Left lobe of liver (tissue), 2 donors: ENCODE results near the gene ASTN2. TPM values are rescaled to one million over a fixed set of nuclear protein-coding genes. Genes with fewer than 3 reads are reported as not detected.
A peak's percentile ranks its signal among the peaks of the same experiment; 100 is the strongest.
"Not testable (repeated sequence)": the region's sequence is repeated elsewhere in the genome, so short reads cannot be mapped to it uniquely, and the experiment has no call there.

Experiments
- ATAC-seq: fragments of 200-7000 bp; cut with Tn5 transposase; one replicate; pipeline ENCODE4 v1.9.1; 2020; ENCODE audit warnings: mild to moderate bottlenecking, moderate library complexity
- DNase-seq: peaks from one replicate; pipeline ENCODE4 v3.0.0-alpha.2; 2020; ENCODE audit warnings: low spot score
- total RNA-seq: library from RNA; stranded (reverse); gene quantifications from one replicate; pipeline ENCODE4 v1.2.1, GENCODE V29; 2021
- donor health status: DM: no; HTN: no; CAD: no; lungs with moderate emphysema.
- donor health status: DM: no; HTN: yes; CAD: no.

The ASTN2 gene
- total RNA-seq, 1 donor from 2014 or later: 2.9 TPM

DNA sequence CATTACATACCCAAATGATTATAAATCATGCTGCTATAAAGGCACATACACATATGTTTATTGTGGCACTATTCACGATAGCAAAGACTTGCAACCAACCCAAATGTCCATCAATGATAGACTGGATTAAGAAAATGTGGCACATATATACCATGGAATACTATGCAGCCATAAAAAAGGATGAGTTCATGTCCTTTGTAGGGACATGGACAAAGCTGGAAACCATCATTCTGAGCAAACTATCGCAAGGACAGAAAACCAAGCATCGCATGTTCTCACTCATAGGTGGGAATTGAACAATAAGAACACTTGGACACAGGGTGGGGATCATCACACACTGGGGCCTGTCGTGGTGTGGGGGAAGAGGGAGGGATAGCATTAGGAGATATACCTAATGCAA lies 960.3 kb downstream of the ASTN2 start:
- DNase-seq, ATAC-seq: not testable (repeated sequence)

DNA sequence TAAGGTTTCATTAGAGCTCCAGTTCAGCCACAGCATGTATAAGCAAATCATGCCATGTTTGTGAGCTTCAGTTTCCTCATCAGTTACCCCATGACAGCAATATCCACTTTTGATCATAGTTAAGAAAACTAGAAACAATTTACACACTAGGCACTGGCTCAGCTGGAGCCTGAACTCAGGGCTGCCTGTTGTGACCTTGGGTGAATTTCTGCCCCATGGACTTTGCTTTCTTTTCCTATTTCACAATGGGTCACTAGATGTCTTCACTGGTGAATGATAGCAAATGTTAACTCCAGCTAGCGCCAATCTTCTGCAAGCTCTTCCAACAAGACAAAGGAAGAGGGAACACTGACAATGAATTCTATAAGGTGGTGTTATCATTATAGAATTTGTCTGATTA lies 961.1 kb downstream of the ASTN2 start:
- DNase-seq: peak; percentile 66

DNA sequence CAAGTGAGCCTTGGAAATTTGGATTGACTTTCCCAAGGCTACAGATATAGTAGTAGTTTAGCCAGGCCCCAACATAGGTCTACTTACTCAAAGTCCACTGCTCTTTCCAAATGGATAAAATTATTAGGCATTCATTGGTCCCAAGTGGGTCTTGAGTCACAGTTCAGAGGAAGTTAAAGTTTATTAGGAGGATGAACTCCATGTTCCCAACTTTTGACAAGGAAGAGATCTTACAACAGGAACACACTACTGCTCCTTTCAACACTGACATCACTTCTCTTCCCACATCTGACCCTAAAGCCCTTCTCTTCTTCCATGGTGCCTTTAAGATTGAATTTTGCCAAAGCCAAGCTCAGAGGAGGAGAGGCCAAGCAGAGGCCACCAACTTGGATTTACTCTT lies 962.2 kb downstream of the ASTN2 start:
- ATAC-seq (no peak), DNase-seq (no peak)

More for the DNA sequence above, 961.1 kb downstream of the ASTN2 start:
- peak; percentile 97 for ATAC-seq

DNA sequence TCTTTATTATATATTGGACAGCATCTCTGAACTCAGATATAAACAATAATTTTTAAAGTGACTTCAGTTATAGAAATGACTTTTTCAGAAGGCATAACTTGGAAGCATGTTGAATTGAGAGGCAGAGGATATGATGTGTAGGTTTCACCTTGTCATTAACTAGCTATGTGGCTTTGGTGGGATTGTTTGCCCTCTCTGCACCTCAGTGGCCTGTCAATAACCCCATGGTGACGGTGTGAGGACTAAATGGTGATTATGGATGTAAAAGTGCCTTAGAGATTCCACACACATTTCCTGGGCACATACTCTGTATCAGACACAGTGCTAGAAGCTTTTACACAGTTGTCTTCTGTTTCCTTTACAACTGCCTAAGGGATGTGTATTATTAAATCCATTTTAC lies 962.6 kb downstream of the ASTN2 start:
- no peak for ATAC-seq
- DNase-seq: no peak

DNA sequence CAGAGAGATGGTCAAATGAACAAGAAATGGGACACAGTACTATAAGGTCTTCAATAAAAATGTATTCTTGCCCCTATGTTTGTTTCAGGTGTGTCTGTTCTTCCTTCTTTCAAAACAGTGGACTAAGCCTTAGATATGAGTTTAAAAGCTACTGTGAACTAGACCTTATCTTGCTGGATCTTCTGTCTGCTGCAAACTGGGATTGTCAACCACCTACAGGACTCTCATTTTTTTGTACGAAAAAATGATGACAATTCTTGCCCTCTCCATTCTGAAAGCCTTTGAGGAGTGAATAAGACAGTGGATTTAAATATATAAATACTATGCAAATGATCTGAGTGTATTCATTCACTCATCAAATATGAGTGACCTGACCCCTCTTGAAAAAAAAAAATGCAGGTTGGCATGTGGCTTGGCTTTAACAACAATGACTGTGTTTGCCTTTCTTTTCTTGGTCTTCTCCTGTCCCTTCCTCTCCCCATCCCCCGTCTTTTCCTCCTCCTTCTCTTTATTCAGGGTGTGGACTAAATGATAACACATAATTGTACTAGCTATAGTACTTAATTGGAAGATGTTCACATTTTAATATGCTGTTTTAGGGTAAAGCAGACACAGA lies 963.2 kb downstream of the ASTN2 start:
- ATAC-seq: no peak
- DNase-seq: no peak

DNA sequence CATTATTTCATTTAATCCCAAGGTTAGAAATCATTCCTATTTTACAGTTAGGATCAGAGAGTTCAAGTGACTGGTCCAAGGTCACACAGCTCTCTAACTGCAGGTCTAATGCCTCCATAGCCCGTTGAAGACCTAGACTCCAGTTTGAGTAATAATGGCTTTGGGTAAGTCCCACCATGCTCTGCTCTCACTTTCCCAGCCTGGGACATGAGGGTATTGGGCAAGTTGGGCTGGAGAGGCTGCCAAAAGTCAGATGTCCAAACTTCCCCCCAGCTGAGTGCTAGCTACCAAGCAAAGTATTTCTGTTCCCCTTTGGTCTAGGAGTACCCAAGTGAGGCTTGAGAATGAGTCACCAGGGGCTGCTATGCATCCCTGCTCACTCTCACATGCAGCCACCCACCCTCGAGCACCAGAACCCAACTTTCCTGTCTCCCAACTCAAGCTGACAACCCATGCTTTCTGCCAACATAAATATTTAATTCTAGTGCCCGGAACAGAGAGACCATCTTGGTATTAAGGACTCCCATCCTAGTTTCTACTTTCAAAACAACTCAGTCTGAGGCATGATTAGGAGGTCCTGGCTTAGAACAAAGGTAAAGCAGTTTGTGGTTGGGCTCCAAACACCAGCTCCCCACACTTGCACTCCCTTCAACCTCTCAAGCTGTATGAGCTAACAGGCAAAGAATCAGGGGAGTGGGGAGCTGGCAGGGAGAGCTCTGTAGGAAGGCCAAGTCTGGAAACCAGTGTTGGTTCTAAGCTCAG lies 964.3 kb downstream of the ASTN2 start:
- peak; percentile 39 for ATAC-seq
- DNase-seq: no peak

DNA sequence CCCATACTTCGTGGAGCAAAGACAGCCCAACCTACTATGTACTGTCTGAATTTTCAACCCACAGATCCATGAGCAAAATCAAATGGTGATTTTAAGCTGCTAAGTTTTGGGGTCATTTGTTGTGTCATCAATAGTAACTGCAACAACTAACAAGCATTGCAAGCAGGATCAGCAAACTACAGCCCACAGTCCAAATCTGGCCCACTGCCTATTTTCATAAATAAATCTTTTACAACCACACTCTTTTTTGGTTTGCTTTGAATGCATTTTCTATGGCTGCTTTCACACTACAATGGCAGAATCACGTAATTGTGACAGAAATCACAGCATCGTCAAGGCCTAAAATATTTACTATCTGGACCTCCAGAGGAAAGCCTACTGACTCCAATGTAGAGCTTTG lies 964.9 kb downstream of the ASTN2 start:
- ATAC-seq (no peak), DNase-seq (no peak)

DNA sequence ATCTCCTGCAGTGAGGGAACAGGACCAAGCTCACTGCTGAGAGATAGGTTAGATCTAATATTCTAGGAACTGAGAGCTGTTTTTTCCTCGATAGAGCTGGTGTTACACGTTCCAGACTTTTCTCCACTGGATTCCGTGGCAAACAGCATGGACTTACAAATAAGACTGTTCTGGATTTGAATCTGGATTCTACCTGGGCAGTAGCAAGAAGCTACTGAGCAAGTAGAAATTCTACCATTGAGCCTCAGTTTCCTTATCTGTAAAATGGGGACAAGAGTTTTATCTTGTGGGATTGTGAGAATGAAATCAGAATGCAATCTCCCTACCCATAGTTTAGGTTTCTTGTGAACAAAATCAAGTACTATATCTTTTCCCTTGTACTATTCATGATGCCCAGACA lies 966.4 kb downstream of the ASTN2 start:
- ATAC-seq: no peak
- DNase-seq: no peak

DNA sequence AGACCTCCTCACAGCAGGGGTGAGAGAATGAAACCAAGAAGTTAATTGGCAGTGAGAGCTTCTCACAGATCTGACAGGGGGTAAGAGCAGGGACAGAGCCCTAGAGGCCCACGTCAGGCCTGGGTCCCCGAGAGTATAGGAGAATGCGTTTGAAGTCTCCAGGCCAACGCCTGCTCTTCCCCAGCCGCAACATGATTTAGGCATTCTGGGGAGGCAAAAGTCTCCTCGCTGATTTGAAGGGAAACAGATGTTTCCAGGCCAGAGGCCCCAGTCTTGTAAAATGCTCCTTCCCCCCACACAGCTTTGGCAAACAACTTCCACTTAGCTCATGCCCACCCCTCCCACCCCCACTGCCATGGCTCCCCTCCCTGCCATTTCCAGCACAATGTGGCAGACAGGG lies 966.9 kb downstream of the ASTN2 start:
- no peak for DNase-seq
- ATAC-seq: no peak

DNA sequence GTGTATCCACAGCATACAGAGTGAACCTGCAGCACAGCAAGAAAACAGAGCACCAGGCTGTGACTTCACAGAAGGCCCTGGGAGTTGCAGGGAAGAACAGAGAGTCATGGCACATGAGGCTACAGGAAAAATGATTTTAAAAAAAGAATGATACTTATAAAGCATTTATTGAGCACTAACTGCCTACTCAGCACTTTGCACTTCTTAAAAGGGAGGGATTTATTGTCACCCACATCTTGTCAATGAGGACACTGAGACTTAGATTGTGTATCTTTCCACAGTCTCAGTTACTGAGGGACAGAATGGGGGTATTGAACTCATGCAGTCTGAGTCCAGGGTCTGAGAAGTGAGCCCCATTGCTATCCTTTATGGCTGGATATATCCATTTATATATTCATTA lies 972.3 kb downstream of the ASTN2 start:
- DNase-seq (no peak), ATAC-seq (no peak)

DNA sequence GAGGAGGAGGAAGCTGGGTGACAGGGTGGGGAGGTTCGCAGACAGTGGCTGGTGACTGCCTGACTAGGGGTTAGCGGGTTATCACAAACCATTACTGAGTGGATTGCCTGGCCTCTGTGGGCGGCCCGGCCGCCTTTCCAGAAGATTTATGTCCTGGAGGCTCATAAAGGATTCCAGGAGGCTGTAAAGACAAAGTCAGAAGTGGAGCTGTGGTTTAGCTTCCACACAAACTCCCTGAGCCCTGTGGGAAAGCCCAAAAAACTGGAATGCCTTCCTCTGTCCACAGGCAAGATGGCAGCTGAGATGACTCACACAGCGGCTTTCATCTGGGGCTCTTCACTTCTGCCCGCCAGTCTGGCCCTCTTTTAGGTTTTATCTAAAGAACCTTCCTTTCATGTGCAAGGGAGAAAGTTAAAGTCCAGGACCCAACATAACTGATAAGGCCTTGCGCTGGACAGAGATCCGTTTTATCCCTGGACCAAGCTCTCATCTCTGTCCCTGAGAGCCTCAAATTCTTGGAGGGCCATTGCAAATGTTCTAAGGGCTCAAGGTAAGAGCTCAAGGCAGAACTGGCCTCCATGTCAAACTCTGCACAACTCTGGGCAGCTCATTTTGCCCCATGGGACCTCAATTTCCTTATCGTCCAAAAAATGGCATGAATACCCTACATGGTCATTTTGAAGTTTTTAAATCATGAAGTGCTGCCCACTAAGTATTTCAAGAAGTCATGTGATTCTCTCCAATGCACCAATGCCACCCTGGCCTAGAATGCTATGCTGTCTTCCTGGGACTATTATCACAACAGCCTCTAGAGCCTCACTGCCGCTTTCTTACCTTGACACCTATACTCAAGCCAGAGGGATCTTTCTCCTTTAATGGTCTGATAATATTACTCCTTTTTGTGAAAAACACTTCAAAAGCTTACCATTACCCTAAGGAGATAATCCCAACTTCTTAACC lies 977.2 kb downstream of the ASTN2 start:
- peak; percentile 23 for ATAC-seq

DNA sequence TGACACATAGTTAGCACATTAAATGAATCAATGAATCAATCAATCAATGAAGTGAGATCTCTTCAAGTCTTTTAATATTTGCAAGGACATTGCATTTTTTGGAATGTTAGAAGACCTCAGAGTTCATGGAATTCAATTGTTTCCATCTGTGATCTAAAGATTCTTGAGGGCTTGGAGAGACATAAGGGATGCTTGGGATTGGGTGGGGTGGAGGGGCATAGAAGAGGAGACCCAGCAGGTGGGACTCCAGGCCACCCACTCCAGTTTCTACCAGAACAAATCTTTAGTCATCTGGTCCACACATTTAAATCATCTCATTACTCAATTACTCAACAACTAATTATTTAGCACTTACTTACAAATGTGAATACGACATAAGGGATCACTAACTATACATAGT lies 978.7 kb downstream of the ASTN2 start:
- DNase-seq: no peak
- ATAC-seq: no peak

More for the DNA sequence above, 977.2 kb downstream of the ASTN2 start:
- DNase-seq: no peak

DNA sequence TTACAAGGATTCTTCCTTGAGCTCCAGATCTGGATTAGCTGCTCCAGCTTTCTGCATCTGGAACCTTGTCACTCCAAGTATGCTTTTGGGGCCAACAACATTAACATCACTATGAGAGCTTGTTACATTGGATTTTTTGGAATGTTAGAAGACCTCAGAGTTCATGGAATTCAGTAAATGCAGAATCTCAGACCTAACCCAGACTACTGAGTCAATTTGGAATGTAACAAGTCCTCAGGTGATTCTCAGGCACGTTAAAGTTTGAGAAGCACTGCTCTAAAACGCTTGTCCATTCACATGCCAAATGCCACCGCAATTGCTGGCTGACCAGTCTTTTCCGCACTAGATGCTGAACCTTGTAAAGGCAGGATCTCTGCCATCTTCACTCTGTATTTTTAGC lies 979.2 kb downstream of the ASTN2 start:
- DNase-seq (no peak), ATAC-seq (no peak)

DNA sequence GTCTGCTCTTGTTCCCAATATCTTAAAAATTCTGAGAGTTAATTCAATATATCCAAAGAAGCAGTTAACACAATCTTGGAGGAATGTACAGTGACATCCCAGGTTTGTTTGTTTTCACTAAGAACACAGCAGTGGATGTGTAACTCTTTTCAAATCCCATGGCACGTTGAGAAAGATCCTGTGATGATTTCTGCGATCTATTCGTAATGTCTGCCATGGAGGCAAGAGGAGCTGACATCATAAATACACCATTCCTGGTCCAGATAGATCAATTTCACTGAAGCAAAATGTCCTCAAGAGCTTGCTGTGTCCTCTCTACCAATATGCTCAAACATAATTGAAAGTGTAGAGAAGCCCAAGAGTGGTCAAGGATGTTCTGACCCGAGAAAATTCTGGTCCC lies 980.5 kb downstream of the ASTN2 start:
- DNase-seq: no peak
- no peak for ATAC-seq

DNA sequence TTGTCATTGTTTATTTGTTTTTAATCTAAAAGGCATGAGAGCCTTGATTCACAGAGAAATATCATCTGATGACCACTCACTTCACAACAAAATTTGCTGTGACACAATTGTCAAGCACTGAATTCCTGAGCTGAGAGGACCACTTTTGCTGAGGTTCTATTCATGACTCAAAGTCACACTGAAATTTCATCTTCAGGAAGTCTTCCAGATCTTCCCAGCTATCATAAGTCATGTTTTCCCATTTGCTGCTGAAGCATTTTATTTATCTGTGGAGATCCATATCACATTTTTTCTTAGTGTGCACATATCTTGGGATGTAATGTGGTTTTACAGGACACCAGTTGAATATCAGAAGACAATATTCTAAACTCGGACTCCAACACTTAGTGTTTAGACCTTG lies 982.8 kb downstream of the ASTN2 start:
- ATAC-seq: no peak

DNA sequence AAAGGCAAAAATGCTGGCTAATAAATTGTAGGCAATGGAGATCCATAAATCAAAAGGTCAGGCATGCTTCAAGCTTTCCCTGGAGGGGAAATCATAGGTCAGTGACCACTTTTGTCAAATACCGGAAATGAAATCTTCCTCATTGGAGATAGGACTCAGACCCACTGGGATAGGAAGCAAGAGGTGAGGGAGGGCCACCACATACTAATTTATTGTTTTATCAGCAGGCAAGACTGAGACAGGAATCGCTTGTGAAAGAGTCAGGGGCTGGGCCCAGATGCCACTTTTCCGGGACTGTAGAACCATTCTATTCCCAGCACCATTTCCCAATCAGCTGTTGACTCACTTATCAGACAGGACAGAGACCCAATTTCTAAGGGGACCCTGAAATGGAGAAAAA lies 984.0 kb downstream of the ASTN2 start:
- peak; percentile 49 for ATAC-seq
- DNase-seq: no peak

More for the DNA sequence above, 982.8 kb downstream of the ASTN2 start:
- no peak for DNase-seq

DNA sequence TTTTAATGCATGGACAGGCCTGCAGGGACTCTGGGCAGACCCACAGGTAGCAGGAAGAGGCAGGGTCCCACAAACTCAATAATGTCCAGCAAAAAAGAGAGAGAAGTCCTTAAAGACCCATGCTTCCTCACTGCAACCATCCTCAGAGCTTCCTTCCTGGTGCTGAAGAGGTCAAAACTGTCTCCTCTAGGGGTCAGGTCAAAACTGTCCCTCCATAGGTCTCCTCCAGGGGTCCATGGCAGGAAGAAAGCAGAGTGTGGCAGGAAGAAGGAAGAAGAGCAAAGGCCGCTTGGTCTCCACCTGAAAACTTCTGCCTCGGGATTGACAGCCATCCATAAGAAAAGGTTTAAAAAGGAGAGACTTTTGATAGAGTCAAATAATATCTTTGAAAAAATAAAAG lies 989.6 kb downstream of the ASTN2 start:
- no peak for DNase-seq
- no peak for ATAC-seq

DNA sequence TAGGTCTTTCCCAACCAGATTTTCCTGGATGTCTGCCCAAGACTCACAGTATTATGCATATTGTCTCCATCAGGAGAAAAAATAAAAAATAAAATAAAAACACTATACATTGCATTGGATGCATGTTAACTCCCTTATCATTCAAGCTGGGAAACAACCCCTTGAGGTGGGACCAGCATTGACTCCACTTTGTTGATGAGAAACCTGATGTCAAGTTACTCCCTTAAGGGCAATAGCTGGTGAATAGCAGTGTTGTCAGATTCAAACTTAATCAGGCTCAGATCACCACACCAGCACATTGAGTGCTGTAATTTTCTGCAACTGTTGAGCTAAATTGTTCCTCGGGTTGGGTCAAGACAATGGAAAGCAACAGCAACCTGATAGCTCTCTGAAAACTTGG lies 991.7 kb downstream of the ASTN2 start:
- no peak for ATAC-seq

DNA sequence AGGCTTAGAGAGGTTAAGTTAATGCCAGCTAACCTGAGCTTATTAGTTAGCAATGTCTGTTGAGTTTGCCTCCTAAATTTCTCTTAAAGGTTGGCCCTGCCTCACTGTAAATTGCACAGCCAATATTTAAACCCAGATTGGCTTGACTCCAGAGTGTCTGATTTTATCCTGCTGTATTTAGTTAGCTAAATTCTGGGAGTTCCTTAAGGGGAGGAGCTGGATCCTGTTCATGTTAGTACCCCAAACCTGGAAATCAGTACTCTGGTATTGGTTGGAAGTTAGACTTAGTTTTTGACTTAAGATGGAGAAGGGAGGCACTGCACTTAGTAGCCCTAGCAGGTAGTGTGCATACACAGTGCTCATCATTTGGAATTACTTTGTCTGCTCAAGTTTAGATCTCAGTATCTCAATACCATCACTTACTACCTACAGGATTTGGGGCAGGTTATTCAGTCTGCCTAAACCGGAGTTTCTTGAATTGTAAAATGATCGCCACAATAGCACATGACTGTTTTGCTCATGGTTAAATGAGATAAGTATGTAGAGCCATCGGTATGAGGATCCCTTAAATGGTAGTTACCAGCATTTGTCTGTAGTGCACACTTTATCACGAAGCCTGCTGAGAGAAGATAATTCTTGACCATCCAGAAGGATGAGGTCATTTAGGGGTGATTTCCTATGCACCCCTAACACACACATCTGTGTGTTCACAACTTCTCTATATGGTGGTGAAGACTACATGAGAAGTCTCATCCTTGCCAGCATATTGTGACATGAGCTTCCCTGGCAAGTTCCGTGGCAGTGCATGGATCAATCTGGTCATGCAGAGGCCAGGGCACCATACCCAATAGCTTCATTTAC lies 992.5 kb downstream of the ASTN2 start:
- no peak for ATAC-seq
- no peak for DNase-seq

More for the DNA sequence above, 991.7 kb downstream of the ASTN2 start:
- DNase-seq: no peak

DNA sequence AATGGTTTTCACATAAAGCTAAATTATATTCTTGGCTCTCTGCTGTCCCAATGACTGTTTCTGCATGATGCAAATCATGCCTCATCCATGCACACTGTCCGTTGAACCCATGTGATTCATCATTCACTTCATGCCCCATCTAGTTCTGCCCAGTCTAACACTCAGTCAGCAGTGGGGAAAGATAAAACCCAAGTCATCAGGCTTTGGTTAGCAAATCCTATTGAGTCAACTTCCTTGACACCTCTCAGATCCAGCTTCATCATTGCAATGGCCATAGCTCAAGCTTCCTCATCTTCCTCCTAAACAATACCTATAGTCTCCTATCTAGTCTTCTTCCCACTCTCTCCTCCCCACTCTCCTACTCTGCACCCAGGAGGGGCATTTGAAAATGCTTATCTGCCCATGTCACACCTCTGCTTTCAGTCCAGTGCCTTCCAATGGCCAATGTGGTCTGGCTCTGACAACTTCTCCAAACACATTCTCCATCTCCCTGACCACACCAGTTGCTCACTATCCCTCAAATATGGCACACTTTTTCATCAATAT lies 993.8 kb downstream of the ASTN2 start:
- no peak for ATAC-seq
- DNase-seq: no peak
